DND-41 (cell line): ENCODE data around the gene MAT2B.

ENCODE experiments used
- EZH2 ChIP-seq: IDR thresholded peaks from 3 replicates; pipeline ENCODE4 v1.6.1; 2012; ENCODE audit warnings: borderline replicate concordance, low read depth, mild to moderate bottlenecking, moderate library complexity, low read length, inconsistent platforms; ENCODE audit not compliant: severe bottlenecking
- TF ChIP-seq, protein P1 (sequence below): IDR thresholded peaks from 2 replicates; pipeline ENCODE4 v1.5.1; 2012; ENCODE audit warnings: borderline replicate concordance, low read length, moderate library complexity, mild to moderate bottlenecking; ENCODE audit not compliant: poor library complexity, severe bottlenecking; ENCODE audit errors: extremely low read depth

DNA sequence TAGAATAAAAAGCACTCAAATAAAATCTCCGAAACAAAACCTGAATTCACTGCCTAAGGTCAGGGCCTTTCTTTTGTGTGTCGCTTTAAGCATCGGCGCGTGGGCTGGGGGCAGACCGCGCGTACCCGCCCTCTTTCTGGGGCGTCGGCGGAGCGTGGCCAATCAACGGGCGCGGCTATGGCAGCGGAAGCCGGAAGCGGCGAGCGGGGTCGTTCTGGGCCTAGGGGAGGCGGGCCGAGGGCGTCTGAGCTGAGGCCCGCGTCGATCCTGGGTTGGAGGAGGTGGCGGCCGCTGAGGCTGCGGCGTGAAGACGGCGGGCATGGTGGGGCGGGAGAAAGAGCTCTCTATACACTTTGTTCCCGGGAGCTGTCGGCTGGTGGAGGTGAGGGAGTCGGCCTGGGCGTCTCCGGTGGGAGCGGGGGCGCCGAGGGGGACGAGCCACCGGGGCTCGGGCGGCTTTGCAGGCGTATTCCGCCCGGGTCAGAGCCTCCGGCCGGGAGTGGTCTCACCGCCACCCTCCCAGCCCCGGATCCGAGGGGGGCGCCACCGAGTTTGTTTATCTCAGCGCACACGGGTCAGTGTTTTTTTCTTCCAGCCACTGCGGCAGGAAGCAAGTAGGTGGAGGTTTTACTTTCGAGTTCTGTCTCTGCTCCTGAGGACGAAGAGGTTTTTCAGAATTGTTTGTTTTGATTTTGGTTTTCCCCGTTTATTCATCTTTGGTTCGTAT is at the start of gene MAT2B:
- TF ChIP-seq, protein P1, sequence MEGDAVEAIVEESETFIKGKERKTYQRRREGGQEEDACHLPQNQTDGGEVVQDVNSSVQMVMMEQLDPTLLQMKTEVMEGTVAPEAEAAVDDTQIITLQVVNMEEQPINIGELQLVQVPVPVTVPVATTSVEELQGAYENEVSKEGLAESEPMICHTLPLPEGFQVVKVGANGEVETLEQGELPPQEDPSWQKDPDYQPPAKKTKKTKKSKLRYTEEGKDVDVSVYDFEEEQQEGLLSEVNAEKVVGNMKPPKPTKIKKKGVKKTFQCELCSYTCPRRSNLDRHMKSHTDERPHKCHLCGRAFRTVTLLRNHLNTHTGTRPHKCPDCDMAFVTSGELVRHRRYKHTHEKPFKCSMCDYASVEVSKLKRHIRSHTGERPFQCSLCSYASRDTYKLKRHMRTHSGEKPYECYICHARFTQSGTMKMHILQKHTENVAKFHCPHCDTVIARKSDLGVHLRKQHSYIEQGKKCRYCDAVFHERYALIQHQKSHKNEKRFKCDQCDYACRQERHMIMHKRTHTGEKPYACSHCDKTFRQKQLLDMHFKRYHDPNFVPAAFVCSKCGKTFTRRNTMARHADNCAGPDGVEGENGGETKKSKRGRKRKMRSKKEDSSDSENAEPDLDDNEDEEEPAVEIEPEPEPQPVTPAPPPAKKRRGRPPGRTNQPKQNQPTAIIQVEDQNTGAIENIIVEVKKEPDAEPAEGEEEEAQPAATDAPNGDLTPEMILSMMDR = peak; percentile 61
- no peak for TF ChIP-seq EZH2
